GM21723 (cell line): ENCODE measurements around the gene TOB2.
"Not testable (repeated sequence)": the region's sequence is repeated elsewhere in the genome, so short reads cannot be mapped to it uniquely, and the experiment has no call there.

Experiments
- ATAC-seq: cut with Tn5 transposase; IDR thresholded peaks from one replicate; pipeline ENCODE4 v1.9.1; 2021; ENCODE audit warnings: mild to moderate bottlenecking, moderate library complexity; ENCODE audit not compliant: unreplicated experiment

TOB2 gene

GRCh38 chr22:41468381-41469217 is 22.0 kb upstream of the TOB2 start, which contains the start of the genes ACO2 and PHF5A:
ACO2 (plus strand) TSS chr22:41469117; CDS start chr22:41469147, 30 bp downstream.
PHF5A (minus strand) TSS chr22:41468692; CDS start chr22:41468653, 39 bp downstream.
- peak; percentile 87 for ATAC-seq

GRCh38 chr22:41461901-41462300 is 15.3 kb upstream of the TOB2 start:
- no peak for ATAC-seq

GRCh38 chr22:41460071-41460470 is 13.5 kb upstream of the TOB2 start:
- ATAC-seq: not testable (repeated sequence)

- ATAC-seq: no peak
Observed at GRCh38 chr22:41459431-41459830, 12.8 kb upstream of the TOB2 start.

GRCh38 chr22:41458161-41458728 is 11.6 kb upstream of the TOB2 start:
- ATAC-seq: no peak

GRCh38 chr22:41448189-41448808 is 1.7 kb upstream of the TOB2 start:
- peak; percentile 46 for ATAC-seq

GRCh38 chr22:41447435-41448188 is 1.0 kb upstream of the TOB2 start:
- ATAC-seq: no peak

- no peak for ATAC-seq
Observed at GRCh38 chr22:41446057-41446501, 522 bp downstream of the TOB2 start.

- ATAC-seq: no peak
Observed at GRCh38 chr22:41445129-41446056, 1.2 kb downstream of the TOB2 start.

GRCh38 chr22:41444360-41445128 is 2.1 kb downstream of the TOB2 start:
- peak; percentile 62 for ATAC-seq

GRCh38 chr22:41442240-41442792 is 4.3 kb downstream of the TOB2 start:
- ATAC-seq: no peak

GRCh38 chr22:41440511-41440910 is 6.1 kb downstream of the TOB2 start:
- not testable (repeated sequence) for ATAC-seq

- no peak for ATAC-seq
Observed at GRCh38 chr22:41437198-41437597, 9.4 kb downstream of the TOB2 start.

GRCh38 chr22:41436322-41437113 is 10.1 kb downstream of the TOB2 start:
- no peak for ATAC-seq

- ATAC-seq: no peak
Observed at GRCh38 chr22:41435560-41435959, 11.0 kb downstream of the TOB2 start.

GRCh38 chr22:41434361-41435003 is 12.1 kb downstream of the TOB2 start:
- ATAC-seq: not testable (repeated sequence)

- ATAC-seq: not testable (repeated sequence)
Observed at GRCh38 chr22:41433480-41433879, 13.1 kb downstream of the TOB2 start.
